Fibroblast of the aortic adventitia (primary cell): ENCODE data around the gene PRSS38. TPM values are rescaled to one million over a fixed set of nuclear protein-coding genes. Genes with fewer than 3 reads are reported as not detected.

Experiments used
- DNase-seq: peaks from one replicate; pipeline ENCODE4 v3.0.0-alpha.2; 2010; ENCODE audit warnings: low read depth
- H3K4me3 ChIP-seq: 2 replicates; pipeline ENCODE4 v1.5.1; 2011; ENCODE audit warnings: low read depth, mild to moderate bottlenecking, control low read depth, low read length, moderate library complexity
- total RNA-seq: library from RNA; depleted of rRNA; stranded (reverse); fragments of >200 nt; gene quantifications from 2 replicates; pipeline ENCODE4 v1.2.3, GENCODE V29; 2012; ENCODE audit warnings: low replicate concordance
- TF ChIP-seq, protein P1 (sequence below): IDR thresholded peaks from 2 replicates; pipeline ENCODE4 v1.5.1; 2011; ENCODE audit warnings: mild to moderate bottlenecking, low read length, control low read depth, inconsistent platforms; ENCODE audit not compliant: insufficient read depth

Gene PRSS38
- total RNA-seq, 1 donor = not detected

DNA sequence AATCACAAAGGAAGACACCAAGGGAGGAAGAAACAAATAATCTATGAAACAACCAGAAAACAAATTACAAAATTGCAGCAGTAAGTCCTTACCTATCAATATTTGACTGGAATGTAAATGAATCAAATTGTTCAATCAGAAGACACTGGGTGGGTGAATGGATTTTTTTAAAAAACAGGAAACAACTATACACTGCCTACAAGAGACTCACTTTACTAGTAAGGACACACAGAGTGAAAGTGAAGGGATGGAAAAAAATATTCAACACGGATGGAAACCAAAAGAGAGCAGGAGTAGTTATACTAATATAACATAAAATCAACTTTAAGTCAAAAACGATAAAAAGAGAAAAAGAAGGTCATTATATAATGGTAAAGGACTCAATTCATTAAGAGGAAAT lies 6.4 kb upstream of the PRSS38 start:
- DNase-seq = no peak
- TF ChIP-seq, protein P1, sequence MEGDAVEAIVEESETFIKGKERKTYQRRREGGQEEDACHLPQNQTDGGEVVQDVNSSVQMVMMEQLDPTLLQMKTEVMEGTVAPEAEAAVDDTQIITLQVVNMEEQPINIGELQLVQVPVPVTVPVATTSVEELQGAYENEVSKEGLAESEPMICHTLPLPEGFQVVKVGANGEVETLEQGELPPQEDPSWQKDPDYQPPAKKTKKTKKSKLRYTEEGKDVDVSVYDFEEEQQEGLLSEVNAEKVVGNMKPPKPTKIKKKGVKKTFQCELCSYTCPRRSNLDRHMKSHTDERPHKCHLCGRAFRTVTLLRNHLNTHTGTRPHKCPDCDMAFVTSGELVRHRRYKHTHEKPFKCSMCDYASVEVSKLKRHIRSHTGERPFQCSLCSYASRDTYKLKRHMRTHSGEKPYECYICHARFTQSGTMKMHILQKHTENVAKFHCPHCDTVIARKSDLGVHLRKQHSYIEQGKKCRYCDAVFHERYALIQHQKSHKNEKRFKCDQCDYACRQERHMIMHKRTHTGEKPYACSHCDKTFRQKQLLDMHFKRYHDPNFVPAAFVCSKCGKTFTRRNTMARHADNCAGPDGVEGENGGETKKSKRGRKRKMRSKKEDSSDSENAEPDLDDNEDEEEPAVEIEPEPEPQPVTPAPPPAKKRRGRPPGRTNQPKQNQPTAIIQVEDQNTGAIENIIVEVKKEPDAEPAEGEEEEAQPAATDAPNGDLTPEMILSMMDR = no peak
- H3K4me3 ChIP-seq = no peak overlapping the region

DNA sequence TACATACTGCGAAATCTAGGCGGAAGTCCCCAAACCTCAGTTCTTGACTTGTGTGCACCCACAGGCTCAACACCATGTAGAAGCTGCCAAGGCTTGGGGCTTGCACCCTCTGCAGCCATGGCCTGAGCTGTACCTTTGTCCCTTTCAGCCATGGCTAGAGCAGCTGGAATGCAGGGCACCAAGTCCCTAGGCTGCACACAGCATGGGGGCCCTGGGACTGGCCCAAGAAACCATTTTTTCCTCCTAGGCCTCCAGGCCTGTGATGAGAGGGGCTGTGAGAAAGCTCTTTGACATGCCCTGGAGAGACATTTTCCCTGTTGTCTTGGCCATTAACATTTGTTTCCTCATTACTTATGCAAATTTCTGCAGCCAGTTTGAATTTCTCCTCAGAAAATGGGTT lies 1.5 kb upstream of the PRSS38 start:
- TF ChIP-seq, protein P1 = no peak
- DNase-seq = no peak
- H3K4me3 ChIP-seq = no peak overlapping the region

DNA sequence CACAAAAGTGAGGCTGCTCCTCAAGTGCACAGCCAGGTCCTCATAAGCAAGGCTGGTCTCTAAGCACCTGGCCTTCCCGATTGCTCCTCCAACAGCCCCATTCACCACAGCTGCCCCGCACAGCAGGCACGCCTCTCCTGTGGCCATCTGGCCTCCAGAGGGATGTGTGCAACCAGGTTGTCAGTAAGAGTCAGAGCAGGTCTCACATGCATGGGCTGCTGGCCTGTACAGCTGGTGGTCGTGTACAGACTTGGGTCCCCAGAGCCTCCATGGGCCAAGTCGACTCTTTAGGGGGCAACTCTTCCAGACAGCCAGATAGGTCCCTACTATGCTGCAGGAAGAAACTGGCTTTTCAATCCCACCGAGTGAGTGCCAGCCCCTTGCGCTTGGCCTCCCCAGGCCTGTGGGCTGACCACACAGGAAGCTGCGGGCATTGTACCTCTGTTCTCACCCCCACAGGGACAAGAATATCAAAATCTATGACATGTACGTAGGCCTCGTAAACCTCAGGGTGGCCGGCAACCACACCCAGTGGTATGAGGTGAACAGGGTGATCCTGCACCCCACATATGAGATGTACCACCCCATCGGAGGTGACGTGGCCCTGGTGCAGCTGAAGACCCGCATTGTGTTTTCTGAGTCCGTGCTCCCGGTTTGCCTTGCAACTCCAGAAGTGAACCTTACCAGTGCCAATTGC lies 1.4 kb downstream of the PRSS38 start:
- DNase-seq = no peak
- H3K4me3 ChIP-seq = no peak overlapping the region
- TF ChIP-seq, protein P1 = no peak

DNA sequence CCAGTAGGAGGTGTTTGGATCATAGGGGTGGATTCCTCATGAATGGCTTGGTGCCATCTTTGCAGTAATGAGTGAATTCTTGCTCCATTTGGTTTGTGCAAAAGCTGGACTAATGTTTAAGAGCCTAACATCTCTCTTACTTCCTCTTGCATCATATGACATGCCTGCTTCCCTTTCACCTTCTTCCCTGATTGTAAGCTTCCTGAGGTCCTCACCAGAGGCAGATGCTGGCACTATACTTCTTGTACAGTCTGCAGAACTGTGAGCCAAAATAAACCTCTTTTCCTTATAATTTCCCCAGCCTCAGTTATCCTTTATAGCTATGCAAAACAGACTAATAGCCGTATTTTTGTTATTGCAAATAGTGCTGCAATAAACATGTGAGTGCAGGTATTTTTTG lies 8.1 kb downstream of the PRSS38 start:
- TF ChIP-seq, protein P1 = no peak
- no peak for DNase-seq
- no peak overlapping the region for H3K4me3 ChIP-seq

DNA sequence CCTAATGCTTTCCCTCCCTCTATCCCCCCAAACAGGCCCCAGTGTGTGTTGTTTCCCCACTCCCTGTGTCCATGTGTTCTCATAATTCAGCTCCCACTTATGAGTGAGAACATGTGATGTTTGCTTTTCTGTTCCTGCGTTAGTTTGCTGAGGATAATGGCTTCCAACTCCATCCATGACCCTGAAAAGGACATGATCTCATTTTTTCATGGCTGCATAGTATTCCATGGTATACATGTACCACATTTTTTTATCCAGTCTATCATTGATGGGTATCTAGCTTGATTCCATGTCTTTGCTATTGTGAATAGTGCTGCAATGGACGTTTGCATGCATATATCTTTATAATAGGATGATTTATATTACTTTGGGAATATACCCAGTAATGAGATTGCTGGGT lies 8.7 kb downstream of the PRSS38 start:
- TF ChIP-seq, protein P1 = no peak
- no peak overlapping the region for H3K4me3 ChIP-seq
- DNase-seq = no peak

DNA sequence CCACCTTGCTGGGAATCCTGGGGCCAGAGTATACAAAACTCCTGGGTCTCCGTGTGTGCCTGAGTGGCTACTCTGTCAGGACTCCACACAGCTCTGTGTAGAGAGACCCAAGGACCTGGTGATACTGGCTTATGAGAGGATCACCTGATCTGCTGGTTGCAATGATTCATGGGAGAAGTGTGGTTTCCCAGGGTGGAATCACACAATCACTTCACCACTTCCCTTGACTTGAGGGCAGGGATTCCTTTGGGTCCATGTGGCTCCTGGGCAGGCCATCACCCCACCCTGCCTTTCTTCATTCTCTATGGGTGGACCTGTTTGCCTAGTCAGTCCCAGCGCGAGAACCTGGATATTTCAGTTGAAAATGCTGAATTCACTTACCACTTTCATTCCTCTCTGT lies 13.3 kb downstream of the PRSS38 start:
- TF ChIP-seq, protein P1 = no peak
- DNase-seq = no peak
- H3K4me3 ChIP-seq = no peak overlapping the region

DNA sequence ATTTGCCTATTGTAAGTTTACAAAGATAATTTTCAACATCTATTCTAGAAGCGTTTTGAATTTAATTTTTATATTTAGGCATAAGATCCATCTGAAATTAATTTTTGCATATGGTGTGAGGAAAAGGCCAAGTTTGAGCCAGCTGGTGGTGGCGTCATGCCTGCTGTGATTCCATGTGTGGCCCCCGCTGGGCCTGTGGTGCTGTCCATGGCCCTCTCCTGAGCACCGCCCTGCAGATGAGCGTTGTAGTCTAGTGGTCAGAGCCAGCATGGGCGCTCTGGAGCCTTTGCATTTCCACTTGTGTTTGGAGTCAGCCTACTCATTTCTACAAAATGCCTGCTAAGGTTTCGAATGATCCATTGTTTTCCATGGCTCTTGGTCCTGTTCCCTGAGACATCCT lies 22.7 kb downstream of the PRSS38 start:
- DNase-seq = no peak
- TF ChIP-seq, protein P1 = no peak
- no peak overlapping the region for H3K4me3 ChIP-seq
